Measurements from ENCODE around the gene ITPRIP.

DNA sequence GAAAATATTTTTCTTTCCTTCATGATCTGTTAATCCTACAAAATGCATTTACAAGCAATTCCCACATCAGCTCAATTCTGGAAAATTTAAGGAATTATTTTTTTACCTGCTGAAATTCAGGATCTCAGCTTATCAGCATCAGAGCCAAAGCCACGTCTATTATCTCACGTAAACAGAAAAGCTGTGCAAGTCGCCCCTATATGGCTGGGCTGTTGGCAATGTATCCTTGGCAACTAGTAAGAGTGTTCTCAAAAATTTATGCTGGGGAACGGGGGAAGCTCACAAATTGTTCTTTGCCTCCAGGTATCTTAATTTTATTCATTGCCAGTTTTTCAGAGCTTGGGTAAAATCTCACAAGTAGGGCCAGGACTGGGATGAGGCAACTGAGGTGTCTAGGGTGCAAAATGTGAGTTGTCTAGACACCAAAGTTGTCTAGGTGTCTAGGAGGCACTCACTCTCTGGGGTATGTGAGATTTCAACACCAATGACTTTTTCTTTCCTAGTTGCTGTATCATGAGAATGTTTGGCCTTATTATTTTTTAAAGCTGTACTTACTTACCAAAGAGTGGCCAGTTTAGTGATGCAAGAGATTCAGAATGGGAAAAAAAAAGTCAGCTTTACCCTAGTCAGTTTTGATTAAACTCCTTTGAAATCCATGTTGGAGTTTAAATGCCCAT lies 64.2 kb downstream of the ITPRIP start:
- TF ChIP-seq CTCF (conservative IDR thresholded peaks at IDR 0.05 in 1 of 2, IDR thresholded peaks at IDR 0.05 in 1 of 2; ENCODE audit: extremely low read depth in 1 of 2, insufficient read depth in 1 of 2, low read depth in 1 of 2, low read length in 2 of 2) (no peak), EZH2 (IDR thresholded peaks at IDR 0.05; ENCODE audit: borderline replicate concordance, low read length) (no peak)

Data from mammary epithelial cell (primary cell).